Stimulated activated CD4-positive, alpha-beta T cell treated with anti-CD3 and anti-CD28 coated beads, Interleukin-2, amount 100 ng/mL, for 48 hours (primary cell): ENCODE results near the gene CBR1.

Source experiments
- DNase-seq, 2 donors: peaks; one replicate each; pipeline ENCODE4 v3.0.0-alpha.2; 2020

The CBR1 gene

DNA sequence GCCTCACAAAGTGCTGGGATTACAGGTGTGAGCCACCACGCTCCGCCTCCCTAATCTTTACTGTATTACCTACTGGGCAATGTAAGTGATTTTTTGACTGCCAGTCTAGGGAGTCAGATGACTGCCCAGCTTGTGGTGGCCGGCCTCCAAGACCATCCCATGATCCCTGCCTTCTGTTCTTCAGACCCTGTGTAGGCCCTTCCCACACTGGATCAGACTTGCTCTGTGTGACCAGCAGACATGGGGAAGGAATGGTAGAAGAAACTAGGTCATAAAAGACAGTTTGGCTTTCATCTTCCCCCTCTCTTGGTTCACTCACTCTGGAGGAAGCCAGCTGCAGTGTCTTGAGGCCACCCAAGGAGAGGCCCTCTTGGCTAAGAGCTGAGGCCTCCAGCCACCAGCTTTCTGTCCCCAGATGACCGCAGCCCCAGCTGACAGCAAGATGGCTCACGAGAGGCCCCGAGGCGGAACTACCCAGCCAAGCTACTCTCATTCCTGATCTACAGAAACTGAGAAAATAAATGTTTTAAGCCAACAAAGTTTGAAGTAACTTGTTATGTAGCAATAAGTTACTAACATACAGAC, 50.6 kb downstream of the CBR1 start:
- no peak for DNase-seq
